HL-60/S4 treated with retinoic acid at 250 ng/mL for 4 days and 3 days (cell line): ENCODE measurements around the gene HADH.

Experiments used
- in situ Hi-C: fragments of 300-500 bp; cut with MboI; formaldehyde crosslinking; loops from 2 replicates; pipeline ENCODE4 v1.7.0; 2022; ENCODE audit warnings: low sequenced_read_pairs

The HADH gene

GRCh38 chr4:108055787-108056186, 66.1 kb downstream of the HADH start:
- in situ Hi-C loops = no loop called here

- in situ Hi-C loops = no loop called here
Observed at GRCh38 chr4:108056418-108056817, 66.7 kb downstream of the HADH start.

- in situ Hi-C loops = no loop called here
Observed at GRCh38 chr4:108058685-108059440, 69.2 kb downstream of the HADH start.

GRCh38 chr4:108060164-108060563, 70.5 kb downstream of the HADH start:
- in situ Hi-C loops = no loop called here

- in situ Hi-C loops = no loop called here
Observed at GRCh38 chr4:108060686-108061321, 71.1 kb downstream of the HADH start.

GRCh38 chr4:108068442-108068841, 78.8 kb downstream of the HADH start:
- in situ Hi-C loops = no loop called here

- in situ Hi-C loops = no loop called here
Observed at GRCh38 chr4:108070775-108071174, 81.1 kb downstream of the HADH start.

- in situ Hi-C loops = no loop called here
Observed at GRCh38 chr4:108072300-108072699, 82.6 kb downstream of the HADH start.

GRCh38 chr4:108078024-108078733, 88.5 kb downstream of the HADH start:
- in situ Hi-C loops = no loop called here

- in situ Hi-C loops = no loop called here
Observed at GRCh38 chr4:108080747-108081146, 91.1 kb downstream of the HADH start.

- in situ Hi-C loops = no loop called here
Observed at GRCh38 chr4:108081256-108081655, 91.6 kb downstream of the HADH start.
